Activated naive CD4-positive, alpha-beta T cell treated with anti-CD3 and anti-CD28 coated beads, Interleukin-2, amount 50 U/mL, for 72 hours (primary cell): ENCODE measurements around the gene COG4. TPM values are rescaled to one million over a fixed set of nuclear protein-coding genes. Genes with fewer than 3 reads are reported as not detected.
A peak's percentile ranks its signal among the peaks of the same experiment; 100 is the strongest.
"Not testable (repeated sequence)": the region's sequence is repeated elsewhere in the genome, so short reads cannot be mapped to it uniquely, and the experiment has no call there.

Experiments used
- ATAC-seq, 2 donors: fragments of 150-1000 bp; cut with Tn5 transposase; 2 replicates each; pipeline ENCODE4 v1.10.0; 2021; ENCODE audit warnings: mild to moderate bottlenecking in 2 of 2, moderate library complexity in 2 of 2
- DNase-seq, 2 donors: peaks; one replicate each; pipeline ENCODE4 v3.0.0; 2021 to 2022; ENCODE audit warnings: low spot score in 2 of 2
- H3K27ac Mint-ChIP-seq, 2 donors: one replicate each; pipeline ENCODE4 v1.8.0; 2022; ENCODE audit warnings: mild to moderate bottlenecking in 2 of 2, mixed read lengths in 2 of 2
- H3K36me3 Mint-ChIP-seq, 2 donors: one replicate each; pipeline ENCODE4 v1.8.0; 2022; ENCODE audit warnings: mixed read lengths in 2 of 2
- H3K9me3 Mint-ChIP-seq, 2 donors: one replicate each; pipeline ENCODE4 v1.8.0; 2022; ENCODE audit warnings: mixed read lengths in 2 of 2
- total RNA-seq, 2 donors: library from RNA; stranded (reverse); gene quantifications; one replicate each; pipeline ENCODE4 v1.2.3, GENCODE V29; 2022

Gene COG4
- total RNA-seq, 2 donors from 2014 or later: 37.5 to 41.2 TPM

DNA sequence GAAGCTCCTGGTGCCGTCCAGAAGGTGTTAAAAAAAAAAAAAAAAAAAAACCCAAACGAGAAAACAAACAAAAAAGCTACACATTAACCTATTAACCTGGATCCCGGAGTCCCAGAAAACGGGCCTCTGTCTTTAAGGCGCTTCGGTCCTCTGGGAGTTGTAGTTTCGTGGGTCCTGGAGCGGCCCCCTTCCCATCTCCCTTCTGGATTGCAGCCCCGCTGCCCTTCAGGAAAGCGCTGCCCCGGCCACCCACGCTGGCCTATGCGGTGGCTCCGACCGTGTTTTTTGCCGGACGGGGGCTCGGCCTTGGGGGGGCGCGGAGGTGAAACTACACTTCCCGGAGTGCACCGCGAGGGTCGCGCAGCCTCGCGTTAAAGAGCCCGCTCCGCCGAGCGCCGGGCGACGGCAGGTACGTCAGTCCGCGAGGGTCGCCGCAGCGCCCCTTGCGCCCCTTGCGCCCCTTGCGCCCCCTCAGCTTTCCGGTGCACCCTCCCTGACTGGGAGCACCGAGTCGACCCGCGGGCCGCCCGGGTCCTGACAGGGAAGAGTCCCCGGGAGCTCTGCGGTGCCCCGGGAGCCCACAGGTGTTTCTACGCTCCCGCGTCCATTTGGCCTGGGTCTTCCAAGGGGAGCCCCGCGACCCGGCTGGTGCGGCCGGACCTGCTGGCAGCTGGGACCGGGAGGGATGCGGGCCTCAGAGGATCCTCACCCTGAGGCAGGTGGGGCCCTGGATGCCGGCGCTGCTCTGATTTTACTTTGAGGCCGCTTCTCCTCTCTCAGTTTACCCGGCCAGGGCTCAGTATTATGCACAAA, 68.9 kb downstream of the COG4 start, which contains the start of gene FCSK:
TSS of gene FCSK (plus strand) at position 374 of the 813 bp plus-strand sequence. CDS start 8,596 bp downstream, outside the sequence.
- no peaks in the 10 kb centered on the region for H3K9me3 Mint-ChIP-seq
- peak within 1 kb of the TSS; percentile 87 to 96 for H3K27ac Mint-ChIP-seq
- DNase-seq: peak; percentile 63 to 69
- peaks cover 0 to 7% of the 10 kb centered on the region in 2 donors for H3K36me3 Mint-ChIP-seq
- peak; percentile 82 to 97 for ATAC-seq

GRCh38 chr16:70453892-70454221, 69.5 kb downstream of the COG4 start:
- Mint-ChIP-seq H3K27ac (peak overlapping the region; percentile 87 to 92), H3K36me3 (peaks cover 0 to 7% of the 10 kb centered on the region in 2 donors), H3K9me3 (no peaks in the 10 kb centered on the region)
- ATAC-seq (peak in 1 of 2 donors; percentile 9), DNase-seq (no peak)

DNA sequence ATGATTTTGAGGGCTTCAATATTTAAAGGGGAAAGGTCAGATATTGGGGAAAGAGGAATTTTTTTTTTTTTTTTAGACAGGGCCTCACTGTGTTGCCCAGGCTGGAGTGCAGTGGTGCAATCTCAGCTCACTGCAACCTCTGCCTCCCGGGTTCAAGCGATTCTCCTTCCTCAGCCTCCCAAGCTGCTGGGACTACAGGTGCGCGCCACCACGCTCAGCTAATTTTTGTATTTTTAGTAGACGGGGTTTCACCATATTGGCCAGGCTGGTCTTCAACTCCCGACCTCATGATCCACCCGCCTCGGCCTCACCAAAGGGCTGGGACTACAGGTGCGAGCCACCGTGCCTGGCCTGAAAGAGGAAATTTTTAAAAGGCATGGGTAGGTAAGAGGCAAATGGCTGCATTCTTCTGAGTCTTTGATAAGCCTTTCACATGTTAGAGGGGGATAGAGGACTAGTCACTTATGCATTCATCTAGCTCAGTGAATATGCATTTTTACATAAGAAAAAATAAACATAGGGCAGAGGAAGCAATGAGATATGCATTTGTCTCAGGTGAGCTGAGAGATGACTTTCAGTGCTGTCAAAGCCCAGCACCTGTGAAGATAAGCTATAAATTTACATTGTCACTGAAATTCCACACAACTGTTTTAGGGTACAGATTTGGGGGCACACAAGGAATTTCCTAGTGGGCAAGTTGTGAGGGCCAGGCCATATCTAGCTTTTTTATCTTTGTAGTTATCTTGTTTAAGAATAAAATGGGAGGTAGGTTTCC, 70.0 kb downstream of the COG4 start:
- ATAC-seq: no peak
- Mint-ChIP-seq H3K27ac (peak overlapping the region; percentile 87 to 92), H3K36me3 (peaks cover 0 to 7% of the 10 kb centered on the region in 2 donors), H3K9me3 (no peaks in the 10 kb centered on the region)
- DNase-seq: no peak

DNA sequence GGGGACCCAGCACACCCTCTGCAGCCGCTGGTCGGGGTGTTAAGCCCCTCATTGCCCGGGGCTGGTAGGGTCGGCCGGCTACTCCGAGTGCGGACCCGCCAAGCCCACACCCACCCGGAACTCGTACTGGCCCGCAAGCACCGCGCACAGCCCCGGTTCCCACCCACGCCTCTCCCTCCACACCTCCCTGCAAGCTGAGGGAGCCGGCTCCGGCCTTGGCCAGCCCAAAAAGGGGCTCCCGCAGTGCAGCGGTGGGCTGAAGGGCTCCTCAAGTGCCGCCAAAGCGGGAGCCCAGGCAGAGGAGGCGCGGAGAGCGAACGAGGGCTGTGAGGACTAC, 72.4 kb downstream of the COG4 start:
- H3K9me3 Mint-ChIP-seq, H3K36me3 Mint-ChIP-seq, H3K27ac Mint-ChIP-seq, DNase-seq, ATAC-seq: not testable (repeated sequence)

GRCh38 chr16:70450142-70451003, 73.0 kb downstream of the COG4 start:
- not testable (repeated sequence) for ATAC-seq, DNase-seq, H3K9me3 Mint-ChIP-seq, H3K36me3 Mint-ChIP-seq, H3K27ac Mint-ChIP-seq

DNA sequence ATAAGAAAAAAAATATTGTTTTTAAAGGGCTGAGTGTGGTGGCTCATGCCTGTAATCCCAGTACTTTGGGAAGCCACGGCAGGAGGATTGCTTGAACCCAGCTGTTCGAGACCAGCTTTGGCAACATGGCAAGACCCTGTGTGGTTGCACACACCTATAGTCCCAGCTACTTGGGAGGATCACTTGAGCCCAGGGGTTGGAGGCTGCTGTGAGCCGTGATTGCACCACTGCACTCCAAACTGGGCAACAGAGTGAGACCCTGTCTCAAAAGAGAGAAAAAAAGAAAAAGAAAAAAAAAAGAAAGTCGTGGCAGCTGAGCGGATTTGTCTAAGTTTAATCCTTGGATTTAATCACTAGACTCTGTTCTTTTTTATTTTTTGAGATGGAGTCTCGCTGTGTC, 75.3 kb downstream of the COG4 start:
- no peaks in the 10 kb centered on the region for H3K9me3 Mint-ChIP-seq
- no peak for DNase-seq
- no peak overlapping the region for H3K27ac Mint-ChIP-seq
- H3K36me3 Mint-ChIP-seq: no peaks in the 10 kb centered on the region
- no peak for ATAC-seq

- Mint-ChIP-seq H3K27ac (no peak overlapping the region), H3K9me3 (no peaks in the 10 kb centered on the region), H3K36me3 (no peaks in the 10 kb centered on the region)
- DNase-seq (no peak), ATAC-seq (no peak)
These were observed 78.9 kb downstream of the COG4 start for GRCh38 chr16:70444249-70445063.

DNA sequence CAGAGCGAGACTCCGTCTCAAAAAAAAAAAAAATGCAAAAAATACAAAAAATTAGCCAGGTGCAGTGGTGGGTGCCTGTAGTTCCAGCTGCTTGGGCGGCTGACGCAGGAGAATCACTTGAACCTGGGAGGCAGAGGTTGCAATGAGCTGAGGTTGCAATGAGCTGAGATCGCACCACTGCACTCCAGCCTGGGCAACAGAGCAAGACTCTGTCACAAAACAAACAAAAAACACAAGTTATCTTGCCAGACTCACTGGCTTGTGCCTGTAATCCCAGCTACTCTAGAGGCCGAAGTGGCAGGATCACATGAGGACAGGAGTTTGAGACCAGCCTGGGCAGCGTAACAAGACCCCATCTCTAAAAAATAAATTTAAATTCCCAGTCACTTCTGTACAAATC, 81.0 kb downstream of the COG4 start:
- H3K27ac Mint-ChIP-seq: no peak overlapping the region
- no peaks in the 10 kb centered on the region for H3K9me3 Mint-ChIP-seq
- H3K36me3 Mint-ChIP-seq: peaks cover 9% of the 10 kb centered on the region in 2 donors

DNA sequence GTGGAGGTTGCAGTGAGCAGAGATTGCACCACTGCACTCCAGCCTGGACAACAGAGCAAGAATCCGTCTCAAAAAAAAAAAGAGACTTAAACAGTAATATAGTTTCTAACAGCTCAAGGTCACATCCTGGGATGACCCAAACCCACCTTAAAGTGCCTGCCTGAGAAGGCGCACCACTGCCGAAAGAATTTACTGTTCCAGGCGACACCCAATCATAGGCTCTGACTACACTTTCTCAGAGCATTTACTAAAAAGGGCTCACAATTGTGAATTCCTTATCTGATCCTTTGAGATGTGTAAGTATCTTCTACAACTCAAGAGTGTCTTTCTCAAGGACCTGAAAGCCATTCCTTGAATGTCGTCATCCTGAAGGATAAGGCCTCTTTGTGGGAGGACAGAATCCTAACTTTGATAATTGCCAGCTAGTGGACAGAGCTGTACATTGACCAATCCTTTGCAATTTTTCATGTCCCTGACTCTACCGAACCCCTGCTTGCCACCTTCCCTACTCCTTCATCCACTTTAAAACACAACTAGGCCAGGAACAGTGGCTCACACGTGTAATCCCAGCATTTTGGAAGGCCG, 81.9 kb downstream of the COG4 start:
- DNase-seq (no peak), ATAC-seq (no peak)
- Mint-ChIP-seq H3K9me3 (no peaks in the 10 kb centered on the region), H3K36me3 (peaks cover 9% of the 10 kb centered on the region in 2 donors), H3K27ac (no peak overlapping the region)

More for the DNA sequence above, 81.0 kb downstream of the COG4 start:
- ATAC-seq: no peak
- no peak for DNase-seq

DNA sequence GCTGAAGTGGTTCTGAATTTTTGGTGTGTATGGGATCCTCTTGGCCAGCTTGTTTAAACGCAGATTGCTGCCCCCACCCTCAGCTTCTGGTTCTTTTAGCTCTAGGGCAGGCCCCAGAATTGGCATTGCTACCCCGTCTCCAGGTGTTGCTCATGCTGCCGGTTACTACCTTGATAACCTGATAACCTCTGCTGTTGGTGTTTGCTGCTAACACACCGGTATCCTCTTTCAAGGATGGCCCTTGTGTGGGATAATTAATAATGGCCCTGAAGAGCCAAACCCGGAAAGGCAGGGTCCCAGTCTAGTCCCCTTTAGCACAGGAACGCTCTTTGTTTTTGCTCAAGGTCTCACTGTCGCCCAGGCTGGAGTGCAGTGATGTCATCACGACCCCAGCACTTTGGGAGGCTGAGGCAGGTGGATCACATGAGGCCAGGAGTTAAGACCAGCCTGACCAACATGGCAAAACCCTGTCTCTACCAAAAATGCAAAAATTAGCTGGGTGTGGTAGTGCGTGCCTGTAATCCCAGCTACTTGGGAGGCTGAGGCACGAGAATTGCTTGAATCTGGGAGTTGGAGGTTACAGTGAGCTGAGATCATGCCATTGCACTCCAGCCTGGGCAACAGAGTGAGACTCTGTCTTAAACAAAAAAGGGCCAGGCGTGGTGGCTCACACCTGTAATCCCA, 83.2 kb downstream of the COG4 start:
- Mint-ChIP-seq H3K36me3 (peaks cover 9% of the 10 kb centered on the region in 2 donors), H3K9me3 (no peaks in the 10 kb centered on the region), H3K27ac (no peak overlapping the region)
- no peak for DNase-seq
- no peak for ATAC-seq

DNA sequence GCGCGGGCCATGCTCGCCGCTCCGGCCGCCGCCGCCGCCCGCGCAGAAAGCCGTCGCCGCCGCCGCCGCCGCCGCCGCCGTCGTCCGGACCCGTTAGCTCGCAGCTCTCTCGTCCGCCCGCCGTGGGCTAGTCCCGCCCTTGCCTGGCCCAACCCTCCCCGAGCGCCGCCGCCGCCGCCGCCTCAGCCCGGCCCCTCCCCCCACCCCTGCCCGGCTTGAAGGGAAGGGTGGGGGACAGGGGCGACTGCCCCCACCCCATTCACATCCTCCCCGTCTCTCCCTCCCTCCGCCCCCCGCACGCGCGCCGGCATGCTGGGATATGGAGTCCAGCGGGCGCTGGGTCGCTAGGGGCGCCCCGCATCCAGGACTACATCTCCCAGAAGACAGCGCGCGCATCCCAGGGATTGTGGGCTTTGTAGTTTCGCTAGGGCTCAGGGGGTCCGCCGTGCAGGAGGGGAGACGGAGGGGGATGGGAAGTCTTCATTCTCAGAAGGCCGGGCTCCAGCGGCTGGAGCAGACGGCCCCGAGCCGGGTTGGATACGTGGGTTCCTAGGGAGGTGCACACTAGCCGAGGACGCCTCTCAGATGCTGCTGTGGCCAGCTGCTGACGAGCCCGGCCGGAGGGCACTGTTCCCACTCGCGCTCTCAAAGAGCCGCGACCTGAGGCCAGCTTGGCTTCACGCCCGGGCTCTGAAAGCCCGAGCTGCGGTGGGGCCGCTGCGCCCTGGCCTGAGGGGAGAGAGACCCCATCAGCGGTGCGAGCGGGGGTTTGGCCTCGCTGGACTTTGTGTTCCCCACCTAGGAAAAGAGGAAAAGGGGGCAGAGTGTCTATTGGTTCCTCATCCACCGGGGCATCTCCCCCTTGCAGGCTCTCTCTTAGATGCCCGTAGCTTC, 84.1 kb downstream of the COG4 start, which contains the start of gene ST3GAL2:
TSS of gene ST3GAL2 (minus strand) at position 132 of the 894 bp plus-strand sequence. CDS start 40,570 bp downstream, outside the sequence.
- H3K36me3 Mint-ChIP-seq: peaks cover 9% of the 10 kb centered on the region in 2 donors
- no peaks in the 10 kb centered on the region for H3K9me3 Mint-ChIP-seq
- ATAC-seq (peak; percentile 95 to 97), DNase-seq (peak; percentile 90 to 91)
- H3K27ac Mint-ChIP-seq: peak within 1 kb of the TSS; percentile 81 to 95

DNA sequence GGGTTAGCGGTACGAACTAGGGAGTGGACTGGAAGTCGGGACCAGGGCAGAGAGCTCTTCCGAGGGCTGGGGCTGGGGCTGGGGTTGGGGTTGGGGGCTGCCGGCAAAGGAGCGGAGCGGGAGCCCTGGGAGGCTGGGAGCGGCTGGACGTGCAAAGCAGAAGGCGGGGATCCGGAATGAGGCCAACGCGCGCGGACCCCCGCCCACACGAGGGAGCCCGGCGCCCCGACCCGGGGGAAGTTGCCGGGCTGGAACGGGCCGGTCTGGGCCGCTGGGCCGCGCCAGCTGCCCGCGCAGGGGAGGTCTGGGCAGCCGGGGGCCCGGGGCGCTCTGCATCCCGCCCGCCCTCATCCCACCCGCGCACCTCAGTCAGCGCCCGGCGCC, 84.8 kb downstream of the COG4 start:
- DNase-seq (no peak), ATAC-seq (peak; percentile 1 to 5)
- Mint-ChIP-seq H3K36me3 (peaks cover 9% of the 10 kb centered on the region in 2 donors), H3K9me3 (no peaks in the 10 kb centered on the region), H3K27ac (peak overlapping the region; percentile 80 to 95)

GRCh38 chr16:70437582-70438557, 85.5 kb downstream of the COG4 start:
- no peaks in the 10 kb centered on the region for H3K9me3 Mint-ChIP-seq
- peak overlapping the region; percentile 80 to 95 for H3K27ac Mint-ChIP-seq
- ATAC-seq (peak in 1 of 2 donors; percentile 23), DNase-seq (peak in 1 of 2 donors; percentile 13)
- peaks cover 9% of the 10 kb centered on the region in 2 donors for H3K36me3 Mint-ChIP-seq
